HFF-Myc (cell line): ENCODE data around the gene BNIPL.

Experiments
- DNase-seq: peaks from one replicate; pipeline ENCODE4 v3.0.0-alpha.2; 2011; ENCODE audit warnings: low read depth; ENCODE audit errors: extremely low read depth
- H3K4me3 ChIP-seq: replicated peaks from 2 replicates; pipeline ENCODE4 v1.5.1; 2011; ENCODE audit warnings: low read depth, mild to moderate bottlenecking, control low read depth, low read length
- TF ChIP-seq, protein P1 (sequence below): IDR thresholded peaks from 2 replicates; pipeline ENCODE4 v1.5.1; 2012; ENCODE audit warnings: mild to moderate bottlenecking, low read depth, low read length, control low read depth; ENCODE audit errors: missing control alignments

BNIPL gene

DNA sequence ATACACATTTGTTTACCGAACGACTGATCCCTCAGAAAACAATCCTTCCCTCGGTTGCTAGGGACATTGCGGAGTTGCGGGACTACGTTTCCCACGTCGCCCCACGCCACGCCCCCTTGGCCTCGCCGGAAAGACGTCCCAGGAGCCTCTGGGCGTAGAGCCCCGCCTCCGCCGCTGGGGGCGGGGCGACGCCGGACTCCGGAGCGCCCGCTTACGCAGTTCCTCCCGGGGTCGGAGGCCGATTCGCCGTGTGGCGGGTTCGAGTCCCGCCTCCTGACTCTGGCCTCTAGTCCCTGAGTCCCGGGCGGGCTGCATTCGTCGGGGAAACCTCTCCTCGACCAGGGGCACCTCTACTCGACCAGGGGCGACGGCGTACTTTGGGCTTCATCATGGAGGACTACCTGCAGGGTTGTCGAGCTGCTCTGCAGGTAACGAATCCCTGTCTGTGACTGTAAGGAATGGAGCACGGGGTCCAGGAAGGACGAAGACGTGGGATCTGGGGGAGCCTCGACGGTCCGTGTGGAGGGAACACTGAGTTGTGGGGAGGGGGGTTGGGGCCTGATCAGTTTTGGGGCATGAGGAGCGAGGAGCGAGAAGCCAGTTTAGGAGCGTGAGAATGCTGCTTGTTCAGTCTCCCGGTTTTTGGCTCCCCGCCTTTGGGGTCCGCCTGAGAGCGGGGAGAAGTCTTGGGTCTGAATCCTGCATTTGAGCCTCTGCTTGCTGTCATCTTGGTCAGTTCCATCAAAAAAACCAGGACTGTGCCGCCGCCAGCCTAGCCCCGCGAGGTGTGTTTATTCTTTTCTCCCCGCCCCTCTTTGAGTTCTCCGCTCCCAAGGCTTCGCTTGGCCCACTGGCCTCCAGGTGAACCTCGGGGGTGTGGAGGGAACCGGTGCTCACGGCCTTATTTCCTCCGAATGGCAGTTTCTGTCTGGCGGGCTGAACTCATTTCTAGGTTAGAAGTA, 27.9 kb upstream of the BNIPL start, which contains the start of gene PRUNE1:
Gene PRUNE1, plus strand, starts transcription at position 206 of the 962 bp plus-strand sequence. Its CDS starts 184 bp downstream, at position 390.
- peak within 1 kb of the TSS; percentile 91 for H3K4me3 ChIP-seq
- peak; percentile 91 for DNase-seq
- TF ChIP-seq, protein P1, sequence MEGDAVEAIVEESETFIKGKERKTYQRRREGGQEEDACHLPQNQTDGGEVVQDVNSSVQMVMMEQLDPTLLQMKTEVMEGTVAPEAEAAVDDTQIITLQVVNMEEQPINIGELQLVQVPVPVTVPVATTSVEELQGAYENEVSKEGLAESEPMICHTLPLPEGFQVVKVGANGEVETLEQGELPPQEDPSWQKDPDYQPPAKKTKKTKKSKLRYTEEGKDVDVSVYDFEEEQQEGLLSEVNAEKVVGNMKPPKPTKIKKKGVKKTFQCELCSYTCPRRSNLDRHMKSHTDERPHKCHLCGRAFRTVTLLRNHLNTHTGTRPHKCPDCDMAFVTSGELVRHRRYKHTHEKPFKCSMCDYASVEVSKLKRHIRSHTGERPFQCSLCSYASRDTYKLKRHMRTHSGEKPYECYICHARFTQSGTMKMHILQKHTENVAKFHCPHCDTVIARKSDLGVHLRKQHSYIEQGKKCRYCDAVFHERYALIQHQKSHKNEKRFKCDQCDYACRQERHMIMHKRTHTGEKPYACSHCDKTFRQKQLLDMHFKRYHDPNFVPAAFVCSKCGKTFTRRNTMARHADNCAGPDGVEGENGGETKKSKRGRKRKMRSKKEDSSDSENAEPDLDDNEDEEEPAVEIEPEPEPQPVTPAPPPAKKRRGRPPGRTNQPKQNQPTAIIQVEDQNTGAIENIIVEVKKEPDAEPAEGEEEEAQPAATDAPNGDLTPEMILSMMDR, result no peak

DNA sequence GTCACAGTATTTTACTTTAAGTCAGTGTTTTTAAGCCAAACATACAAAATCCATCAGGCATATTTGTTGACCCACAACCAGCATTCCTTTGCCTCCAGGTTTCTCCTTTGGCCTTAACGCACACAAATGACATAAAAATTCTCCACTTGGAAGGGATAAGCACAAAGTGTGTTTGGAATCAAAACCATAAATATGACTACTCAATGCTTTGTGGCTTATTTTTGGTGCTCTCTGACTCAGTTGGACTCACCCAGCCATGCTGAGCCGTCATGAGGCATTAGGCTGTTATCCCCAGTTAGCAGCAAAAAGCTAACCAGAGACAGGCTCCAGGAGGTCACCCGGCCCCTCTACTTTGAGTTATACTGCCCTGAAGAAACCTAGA, 27.2 kb upstream of the BNIPL start:
- H3K4me3 ChIP-seq, result peak overlapping the region; percentile 91
- DNase-seq, result no peak
- TF ChIP-seq, protein P1, result no peak

DNA sequence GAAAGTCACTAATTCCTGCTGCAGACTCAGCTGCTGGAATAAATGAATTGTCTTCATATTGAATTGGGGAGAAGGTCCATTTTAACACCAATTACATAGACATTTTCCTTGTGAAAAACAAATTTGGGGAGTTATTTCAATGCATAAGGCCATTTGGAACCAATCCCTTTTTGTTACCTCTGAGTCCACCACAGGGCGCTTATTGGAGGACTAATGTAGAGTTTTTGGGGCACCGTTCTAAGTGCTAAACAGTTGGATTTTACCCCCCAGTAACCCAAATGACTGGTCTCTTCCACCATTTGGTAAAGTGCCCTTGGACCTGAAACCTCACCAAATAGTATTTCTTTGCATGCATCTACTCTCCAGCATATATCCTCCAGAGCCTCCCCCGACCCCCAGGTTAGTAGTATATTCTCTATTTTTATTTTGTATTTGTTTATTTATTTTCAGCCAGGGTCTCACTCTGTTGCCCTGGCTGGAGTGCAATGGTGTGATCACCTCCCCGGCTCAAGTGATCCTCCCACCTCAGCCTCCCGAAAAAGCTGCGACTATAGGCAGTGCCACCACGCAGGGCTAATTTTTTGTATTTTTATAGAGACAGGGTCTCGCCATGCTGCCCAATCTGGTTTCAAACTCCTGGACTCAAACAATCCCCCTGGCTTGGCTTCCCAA, 26.6 kb upstream of the BNIPL start:
- TF ChIP-seq, protein P1, result no peak
- H3K4me3 ChIP-seq, result peak overlapping the region; percentile 91; the same call in 1 of the 2 replicates

GRCh38 chr1:151010346-151010726, 26.1 kb upstream of the BNIPL start:
- no peak overlapping the region for H3K4me3 ChIP-seq
- no peak for DNase-seq
- TF ChIP-seq, protein P1, result no peak

More for the DNA sequence above, 26.6 kb upstream of the BNIPL start:
- DNase-seq, result no peak

DNA sequence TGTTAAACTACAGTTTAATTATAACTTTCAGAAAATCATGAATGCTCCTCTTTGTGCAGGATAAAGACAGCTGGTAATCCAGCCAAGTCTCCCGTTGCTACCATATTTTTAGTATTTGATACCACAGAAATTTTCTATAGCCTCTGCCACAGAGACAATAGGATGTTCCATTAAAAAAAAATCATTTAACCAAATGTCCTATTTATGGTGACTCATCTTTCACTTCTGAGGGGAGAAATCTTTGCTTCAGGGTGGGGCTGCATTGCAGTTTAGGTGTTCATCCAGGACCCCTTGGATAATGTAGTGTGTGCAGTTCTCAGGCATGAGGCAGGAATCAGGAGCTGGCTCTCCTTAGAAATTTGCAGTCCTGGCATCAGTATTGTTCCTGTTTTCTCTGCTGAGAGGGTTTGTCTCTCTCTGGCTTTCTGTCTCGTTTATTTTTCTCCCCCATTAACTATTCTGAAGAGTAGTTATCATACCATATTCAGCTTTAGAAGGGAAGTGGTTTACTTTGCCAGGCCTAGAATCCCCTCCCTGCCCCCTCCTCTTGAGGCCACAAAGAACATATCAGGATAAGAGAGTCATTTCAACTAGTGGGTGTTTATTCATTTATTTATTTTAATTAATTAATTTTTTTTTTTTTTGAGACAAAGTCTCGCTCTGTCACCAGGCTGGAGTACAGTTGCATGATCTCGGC, 25.1 kb upstream of the BNIPL start:
- no peak for DNase-seq
- TF ChIP-seq, protein P1, result no peak
- no peak overlapping the region for H3K4me3 ChIP-seq

GRCh38 chr1:151012684-151013471, 23.5 kb upstream of the BNIPL start:
- TF ChIP-seq, protein P1, result no peak
- H3K4me3 ChIP-seq, result no peak overlapping the region
- no peak for DNase-seq
